SK-N-SH (cell line): ENCODE results near the gene NELFB.

ENCODE experiments used
- CHD2 ChIP-seq: fragments of 150-350 bp; IDR thresholded peaks from 2 replicates; pipeline ENCODE4 v1.6.1; 2018; ENCODE audit warnings: low read length; ENCODE audit not compliant: partially characterized antibody
- EP300 ChIP-seq, 2 experiments: IDR thresholded peaks; 2 replicates each; pipeline versions ENCODE4 v1.4.0 to v1.6.1; 2012; ENCODE audit warnings: borderline replicate concordance in 1 of 2, low read depth in 1 of 2, low read length in 1 of 2
- EZH2phosphoT487 ChIP-seq: fragments of 200-600 bp; sonication (generic); IDR thresholded peaks from 2 replicates; pipeline ENCODE4 v1.6.1; 2017; ENCODE audit warnings: low read depth, mixed run types, mild to moderate bottlenecking, antibody characterized with exemption, moderate library complexity, borderline replicate concordance
- FOXM1 ChIP-seq: IDR thresholded peaks from 2 replicates; pipeline ENCODE4 v1.4.0; 2012; ENCODE audit warnings: low read depth, mild to moderate bottlenecking
- MEF2A ChIP-seq: IDR thresholded peaks from 2 replicates; pipeline ENCODE4 v1.4.0; 2012; ENCODE audit warnings: low read depth, borderline replicate concordance
- MXI1 ChIP-seq: IDR thresholded peaks from 2 replicates; pipeline ENCODE4 v1.6.1; 2012; ENCODE audit warnings: mild to moderate bottlenecking, low read depth, low read length, improper control_type of control experiment
- RCOR1 ChIP-seq: fragments of 150-350 bp; IDR thresholded peaks from 2 replicates; pipeline ENCODE4 v1.6.1; 2017; ENCODE audit warnings: antibody characterized with exemption, low read length
- TAF1 ChIP-seq: IDR thresholded peaks from 2 replicates; pipeline ENCODE4 v1.6.1; 2012; ENCODE audit warnings: low read depth, mild to moderate bottlenecking, low read length, moderate library complexity, borderline replicate concordance
- TCF12 ChIP-seq: IDR thresholded peaks from 2 replicates; pipeline ENCODE4 v1.4.0; 2012
- TF ChIP-seq, protein P1 (sequence below): fragments of 150-350 bp; IDR thresholded peaks from 2 replicates; pipeline ENCODE4 v1.6.1; 2017; ENCODE audit warnings: antibody characterized with exemption, low read length, low read depth, borderline replicate concordance
- TF ChIP-seq, protein P2 (sequence below): fragments of 200-600 bp; sonication (generic); IDR thresholded peaks from 2 replicates; pipeline ENCODE4 v1.6.1; 2017; ENCODE audit warnings: antibody characterized with exemption, mild to moderate bottlenecking, moderate library complexity

DNA sequence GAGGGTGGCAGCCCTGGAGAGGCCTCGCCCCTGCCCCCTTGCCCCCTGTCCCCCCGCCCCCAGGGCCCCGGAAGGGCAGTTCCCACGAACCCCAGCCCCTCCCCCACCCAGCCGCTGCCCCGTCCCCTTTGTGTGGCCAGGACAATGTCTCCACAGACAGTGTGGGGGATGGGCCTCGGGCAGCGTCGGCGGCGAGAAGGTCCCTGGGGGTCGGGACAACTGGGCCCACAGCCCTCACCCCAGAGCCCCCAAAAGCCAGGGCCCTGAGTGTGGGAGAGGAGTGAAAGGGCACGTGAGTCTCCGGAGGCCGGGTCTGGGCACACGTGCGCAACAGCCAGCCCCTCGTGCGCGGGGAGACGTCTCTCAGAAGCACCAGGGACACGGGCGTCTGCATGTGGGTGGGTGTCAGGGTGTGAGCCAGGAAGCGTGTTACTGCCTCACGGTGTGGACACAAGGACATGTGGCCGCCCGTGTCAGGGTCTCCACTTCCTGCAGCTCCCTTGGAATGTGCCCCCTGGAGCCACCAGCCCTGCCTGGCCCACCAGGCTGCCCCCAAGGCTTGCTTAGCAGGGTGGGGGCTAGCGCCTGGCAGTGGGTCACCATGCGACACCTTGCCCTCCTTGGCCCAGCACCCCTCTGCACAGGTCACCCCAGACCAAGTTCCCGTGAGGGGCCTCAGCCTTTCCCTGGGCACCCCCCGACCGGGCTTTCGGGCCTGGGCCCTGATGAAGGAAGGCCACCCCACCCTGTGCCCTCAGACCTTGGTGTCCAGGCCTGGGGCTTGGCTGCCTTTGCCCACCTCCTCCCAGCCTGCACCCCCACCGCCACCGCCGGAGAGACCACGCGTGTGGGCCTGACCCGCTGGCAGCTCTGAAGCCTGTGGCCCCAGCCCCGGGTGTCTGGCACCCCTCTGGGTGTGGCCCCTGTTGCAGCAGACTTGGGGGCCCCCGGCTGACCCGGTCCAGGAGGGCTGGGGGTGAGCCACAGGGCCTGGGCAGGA is 59.7 kb downstream of the NELFB start:
- TF ChIP-seq CHD2 (no peak), MXI1 (no peak), EZH2phosphoT487 (no peak), FOXM1 (no peak), EP300 (IDR thresholded peaks at IDR 0.05; ENCODE audit: borderline replicate concordance in 1 of 2, low read depth in 1 of 2, low read length in 1 of 2) (no peak), MEF2A (no peak), TCF12 (no peak), RCOR1 (no peak), TAF1 (no peak)
- TF ChIP-seq, protein P1, sequence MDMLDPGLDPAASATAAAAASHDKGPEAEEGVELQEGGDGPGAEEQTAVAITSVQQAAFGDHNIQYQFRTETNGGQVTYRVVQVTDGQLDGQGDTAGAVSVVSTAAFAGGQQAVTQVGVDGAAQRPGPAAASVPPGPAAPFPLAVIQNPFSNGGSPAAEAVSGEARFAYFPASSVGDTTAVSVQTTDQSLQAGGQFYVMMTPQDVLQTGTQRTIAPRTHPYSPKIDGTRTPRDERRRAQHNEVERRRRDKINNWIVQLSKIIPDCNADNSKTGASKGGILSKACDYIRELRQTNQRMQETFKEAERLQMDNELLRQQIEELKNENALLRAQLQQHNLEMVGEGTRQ = no peak
- TF ChIP-seq, protein P2, sequence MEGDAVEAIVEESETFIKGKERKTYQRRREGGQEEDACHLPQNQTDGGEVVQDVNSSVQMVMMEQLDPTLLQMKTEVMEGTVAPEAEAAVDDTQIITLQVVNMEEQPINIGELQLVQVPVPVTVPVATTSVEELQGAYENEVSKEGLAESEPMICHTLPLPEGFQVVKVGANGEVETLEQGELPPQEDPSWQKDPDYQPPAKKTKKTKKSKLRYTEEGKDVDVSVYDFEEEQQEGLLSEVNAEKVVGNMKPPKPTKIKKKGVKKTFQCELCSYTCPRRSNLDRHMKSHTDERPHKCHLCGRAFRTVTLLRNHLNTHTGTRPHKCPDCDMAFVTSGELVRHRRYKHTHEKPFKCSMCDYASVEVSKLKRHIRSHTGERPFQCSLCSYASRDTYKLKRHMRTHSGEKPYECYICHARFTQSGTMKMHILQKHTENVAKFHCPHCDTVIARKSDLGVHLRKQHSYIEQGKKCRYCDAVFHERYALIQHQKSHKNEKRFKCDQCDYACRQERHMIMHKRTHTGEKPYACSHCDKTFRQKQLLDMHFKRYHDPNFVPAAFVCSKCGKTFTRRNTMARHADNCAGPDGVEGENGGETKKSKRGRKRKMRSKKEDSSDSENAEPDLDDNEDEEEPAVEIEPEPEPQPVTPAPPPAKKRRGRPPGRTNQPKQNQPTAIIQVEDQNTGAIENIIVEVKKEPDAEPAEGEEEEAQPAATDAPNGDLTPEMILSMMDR = no peak
